ENCODE results near the gene BMP4. TPM values are rescaled to one million over a fixed set of nuclear protein-coding genes. Genes with fewer than 3 reads are reported as not detected.

BMP4 gene
- total RNA-seq, 1 donor from 2014 or later = 0.41 TPM

DNA sequence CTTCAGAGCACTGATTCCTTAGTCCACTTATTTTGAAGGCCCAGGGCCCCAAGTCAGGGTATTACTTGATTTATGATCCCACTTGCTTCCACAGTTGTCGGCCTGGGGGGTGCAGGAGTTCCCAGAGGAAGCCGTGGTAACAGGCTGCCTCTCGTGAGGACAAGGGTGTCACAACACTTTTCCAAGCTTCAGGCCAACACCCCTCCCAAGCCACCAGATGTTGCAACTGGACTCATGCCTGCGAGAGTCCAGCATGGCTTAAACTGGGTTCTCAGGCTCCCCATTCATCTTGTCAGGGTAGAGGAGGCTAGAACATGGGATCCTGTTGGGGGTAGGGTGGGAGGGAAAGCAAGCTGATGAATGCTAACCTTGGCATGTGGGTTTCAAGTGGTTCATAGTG lies 56.1 kb downstream of the BMP4 start:
- no peak for FAIRE-seq
- DNase-seq (ENCODE audit: low spot score in 2 of 2) = no peak

Small RNA genes within 50 kb of the gene (small RNA-seq; reads per million reads assigned to genes)
- gene MIR5580 = not detected

Measured in frontal cortex (tissue), 4 donors.